GM19351 (cell line): ENCODE measurements around the gene MCTP2.
A peak's percentile ranks its signal among the peaks of the same experiment; 100 is the strongest.

Source experiments
- ATAC-seq: cut with Tn5 transposase; IDR thresholded peaks from one replicate; pipeline ENCODE4 v1.9.1; 2021; ENCODE audit warnings: mild to moderate bottlenecking, moderate library complexity; ENCODE audit not compliant: unreplicated experiment

Gene MCTP2

GRCh38 chr15:94386351-94386750 lies 155.0 kb downstream of the MCTP2 start:
- no peak for ATAC-seq

DNA sequence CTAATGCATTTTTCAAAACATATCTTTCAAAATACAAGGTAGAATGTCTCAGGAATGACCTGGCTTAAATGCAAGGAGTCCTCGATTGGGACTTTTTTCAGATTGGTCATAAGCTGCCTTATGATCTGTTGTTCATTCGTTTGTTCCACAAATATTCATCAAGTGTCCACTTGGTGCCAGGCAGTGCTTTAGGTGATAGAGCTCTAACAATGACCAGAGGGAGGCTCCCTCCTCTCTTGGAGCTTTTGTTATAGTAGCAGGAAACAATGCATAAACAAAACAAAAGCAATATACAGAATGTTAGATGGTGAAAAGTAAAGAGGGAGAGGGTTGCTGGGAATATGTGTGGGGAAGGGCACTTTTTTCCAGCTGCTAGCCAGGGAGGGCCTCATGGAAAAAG lies 156.1 kb downstream of the MCTP2 start:
- ATAC-seq: no peak

DNA sequence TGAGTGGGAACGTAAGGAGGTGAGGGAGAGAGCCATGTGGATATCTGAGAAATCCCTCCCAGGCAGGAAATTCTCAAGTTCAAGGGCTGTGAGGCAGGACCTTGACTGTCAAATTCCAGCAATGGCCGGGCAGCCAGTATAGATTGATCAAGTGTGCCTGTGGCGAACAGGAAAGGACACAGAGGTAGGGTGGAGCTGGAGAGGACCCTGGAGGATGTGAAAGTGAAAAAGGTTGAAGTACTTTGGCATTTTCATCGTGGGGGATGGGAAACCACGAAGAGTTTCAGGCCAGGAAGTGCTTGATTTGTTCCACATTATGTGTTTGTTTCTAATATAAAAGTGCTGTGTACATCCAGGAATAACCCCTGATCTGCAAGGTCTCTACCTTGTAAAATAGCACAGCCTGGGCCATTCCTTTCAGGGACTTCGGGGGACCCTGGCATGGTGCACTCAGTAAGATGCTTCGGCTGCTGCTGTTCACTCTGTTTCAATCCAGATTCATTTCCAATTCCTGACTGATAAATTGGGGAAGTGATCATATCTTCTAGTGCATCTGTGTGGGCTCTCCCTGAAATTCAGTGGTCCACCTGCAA lies 156.6 kb downstream of the MCTP2 start:
- ATAC-seq: no peak

DNA sequence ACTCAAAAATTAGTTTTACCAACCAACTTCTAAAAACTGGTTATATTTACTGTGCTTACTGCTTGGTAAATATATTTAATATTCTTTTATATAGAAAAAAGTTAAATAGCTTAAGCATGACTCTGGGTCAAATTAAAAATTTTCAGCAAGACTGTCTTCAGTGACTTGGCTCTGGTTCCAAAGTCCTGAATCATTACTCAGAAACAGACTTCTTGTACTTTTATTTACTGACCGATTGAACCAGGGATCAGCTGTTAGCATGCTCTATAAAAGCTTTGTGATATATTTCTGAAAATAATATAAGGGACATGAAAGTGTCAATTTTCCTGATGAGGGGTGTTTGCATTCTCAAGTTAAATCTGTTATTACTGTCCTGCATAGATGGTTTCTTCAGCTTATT lies 164.3 kb downstream of the MCTP2 start:
- ATAC-seq: no peak

DNA sequence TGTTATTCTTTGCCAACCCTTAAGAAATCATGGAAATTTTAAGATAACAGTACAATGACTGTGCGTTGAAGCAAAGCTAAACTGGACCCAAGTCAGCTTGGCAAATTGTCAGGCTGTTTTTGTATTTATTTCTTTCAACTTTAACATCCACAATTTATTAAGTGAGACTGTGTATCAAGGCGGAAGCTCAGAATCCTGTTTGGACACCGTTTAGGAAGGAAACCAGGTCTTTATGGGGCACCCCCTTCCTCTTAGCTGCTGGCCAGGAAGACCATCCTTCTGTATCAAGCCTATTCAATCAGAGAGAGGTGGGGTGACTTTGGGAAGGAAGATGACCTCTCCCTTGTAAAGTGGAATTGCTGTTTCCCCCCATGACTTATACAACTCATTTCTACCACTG lies 166.0 kb downstream of the MCTP2 start:
- ATAC-seq: no peak

DNA sequence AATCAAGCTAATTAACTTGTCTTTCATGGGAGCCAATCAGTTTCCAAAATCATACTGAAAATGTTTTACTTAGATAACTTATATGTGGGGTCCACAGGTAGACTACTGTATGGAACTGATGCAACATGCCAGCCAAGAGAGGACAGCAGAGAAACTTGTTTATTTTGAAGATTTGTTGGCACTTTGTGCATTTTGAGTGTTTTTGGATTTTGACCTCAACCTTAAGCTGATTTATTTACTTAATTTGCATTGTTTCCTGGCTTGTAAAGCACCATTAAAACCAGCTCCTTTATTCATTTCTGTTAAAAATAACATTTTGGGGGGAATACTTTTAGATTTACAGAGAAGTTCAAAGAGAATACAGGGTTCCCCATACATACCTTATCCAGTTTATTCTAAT lies 166.6 kb downstream of the MCTP2 start:
- no peak for ATAC-seq

DNA sequence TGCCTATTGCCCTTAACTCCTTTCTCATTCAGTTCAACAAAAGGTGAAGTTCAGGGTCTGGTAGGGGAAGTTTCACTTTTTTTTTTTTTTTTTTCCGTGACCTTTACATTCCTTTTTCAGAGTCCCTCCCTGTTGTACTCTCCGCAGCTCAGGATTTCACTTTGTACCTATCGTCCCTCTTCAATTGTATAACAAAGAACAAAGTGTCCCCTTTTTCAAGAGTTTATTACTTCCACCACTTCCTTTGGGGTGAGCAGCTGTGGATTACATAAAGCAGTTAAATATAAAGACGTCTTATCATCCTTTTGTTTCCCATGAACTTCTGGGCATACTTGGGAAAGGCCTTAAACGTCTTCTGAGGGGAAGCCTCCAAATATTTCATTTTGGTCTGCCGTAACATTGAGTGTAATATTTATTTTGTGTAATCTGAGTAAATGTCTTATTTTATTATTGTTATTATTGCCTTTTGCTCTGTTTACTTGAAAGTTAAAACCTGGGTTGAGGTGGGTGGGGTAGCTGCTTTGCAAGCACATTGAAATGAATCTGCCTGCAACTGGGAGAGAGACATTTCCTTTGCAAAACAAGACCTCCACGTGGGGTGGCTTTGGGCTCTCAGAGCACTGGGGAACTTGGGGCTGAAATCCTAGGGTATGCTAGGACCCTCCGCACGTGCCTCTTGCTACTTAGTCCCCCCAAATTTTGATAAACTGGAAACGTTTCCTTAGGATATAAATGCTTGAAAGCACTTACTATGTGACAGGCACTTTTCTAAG lies 169.4 kb downstream of the MCTP2 start:
- ATAC-seq: no peak

DNA sequence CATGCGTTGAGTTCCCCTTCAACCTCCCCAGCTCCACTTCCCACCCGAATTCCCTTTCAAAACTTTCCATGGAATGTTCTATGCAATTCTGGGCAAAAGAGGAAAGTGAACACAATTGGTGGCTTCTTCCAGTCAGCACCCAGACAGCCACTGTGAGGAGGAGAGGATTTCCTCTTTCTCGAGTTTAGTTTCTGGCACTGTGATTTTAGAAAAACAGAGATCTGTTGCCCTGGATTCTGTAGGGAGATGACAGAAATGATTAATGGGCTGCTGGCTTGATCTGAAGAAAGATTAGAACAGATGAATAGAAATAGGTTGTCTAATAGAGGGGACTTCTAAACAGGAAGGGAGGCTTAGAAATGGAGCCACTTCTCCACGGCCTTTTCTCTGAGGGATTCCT lies 172.0 kb downstream of the MCTP2 start:
- no peak for ATAC-seq

DNA sequence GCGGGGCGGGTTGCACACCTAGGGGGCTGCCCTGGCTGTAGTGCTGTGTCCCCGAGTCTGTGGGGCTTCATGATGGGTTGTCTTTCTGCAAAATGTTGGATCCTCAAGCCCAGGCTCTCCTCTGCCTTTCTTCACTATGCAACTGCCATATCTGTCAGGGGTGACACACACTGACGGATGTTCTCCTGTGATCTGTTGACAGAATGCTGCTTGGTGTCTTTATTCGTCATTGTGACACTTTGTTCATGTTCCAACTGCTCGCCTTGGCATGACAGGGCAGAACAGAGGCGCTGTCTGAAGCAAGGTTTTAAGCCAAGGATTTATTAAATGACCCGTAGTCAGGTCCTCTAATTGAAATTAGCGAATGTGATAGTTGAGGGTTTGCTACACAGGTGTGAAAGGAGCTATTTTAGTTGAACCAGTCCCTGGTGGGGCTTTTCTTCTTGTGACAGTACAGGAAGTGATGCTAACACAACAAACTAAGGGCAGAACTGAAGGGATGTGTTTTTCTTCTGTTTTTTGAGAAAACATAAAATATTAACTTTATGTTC lies 173.4 kb downstream of the MCTP2 start:
- ATAC-seq: no peak

- no peak for ATAC-seq
Observed at GRCh38 chr15:94411285-94411684, 179.9 kb downstream of the MCTP2 start.

DNA sequence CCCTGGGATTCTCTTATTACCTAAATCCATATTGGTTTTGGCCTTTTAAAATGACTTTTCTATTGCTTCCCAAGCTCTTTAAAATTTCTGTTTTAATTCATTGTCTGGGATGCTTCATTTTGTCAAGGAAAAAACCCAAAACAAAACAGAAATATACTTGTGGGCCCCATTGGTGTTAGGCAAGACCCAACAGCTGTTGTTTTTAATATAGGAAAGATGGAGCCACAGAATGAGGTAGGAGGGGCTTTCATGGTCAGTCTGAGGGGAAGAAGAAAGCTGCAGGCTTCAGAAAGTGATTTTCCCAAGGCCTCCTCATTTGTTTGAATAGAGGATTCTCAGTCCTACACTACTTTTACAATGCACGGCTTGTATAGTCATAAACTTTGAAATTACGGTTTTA lies 180.5 kb downstream of the MCTP2 start:
- ATAC-seq: no peak

- ATAC-seq: peak; percentile 77
Observed at GRCh38 chr15:94412979-94413746, 181.8 kb downstream of the MCTP2 start.

GRCh38 chr15:94414916-94415315 lies 183.6 kb downstream of the MCTP2 start:
- ATAC-seq: no peak

- no peak for ATAC-seq
Observed at GRCh38 chr15:94416267-94416666, 184.9 kb downstream of the MCTP2 start.

DNA sequence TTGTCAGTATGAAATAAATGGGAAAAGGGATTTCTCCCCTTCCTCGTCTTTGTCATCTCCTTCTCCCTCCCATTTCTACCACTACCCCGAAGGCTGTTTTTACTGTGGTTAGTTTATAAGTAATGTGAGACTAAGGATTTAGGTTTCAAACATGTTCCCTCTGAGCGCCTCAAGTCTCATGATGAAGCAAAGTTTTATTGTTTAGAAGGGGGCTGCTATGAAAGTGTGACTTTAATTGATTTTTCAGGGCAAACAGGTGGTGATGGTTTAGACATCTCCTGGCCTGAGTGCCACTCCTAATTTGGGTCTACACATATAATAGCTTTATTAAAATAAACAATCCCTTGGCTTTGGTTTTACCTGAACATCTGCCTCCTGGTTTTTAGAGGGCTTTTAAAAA lies 185.5 kb downstream of the MCTP2 start:
- ATAC-seq: no peak

GRCh38 chr15:94417501-94418293 lies 186.3 kb downstream of the MCTP2 start:
- no peak for ATAC-seq

- ATAC-seq: no peak
Observed at GRCh38 chr15:94421706-94422105, 190.3 kb downstream of the MCTP2 start.

DNA sequence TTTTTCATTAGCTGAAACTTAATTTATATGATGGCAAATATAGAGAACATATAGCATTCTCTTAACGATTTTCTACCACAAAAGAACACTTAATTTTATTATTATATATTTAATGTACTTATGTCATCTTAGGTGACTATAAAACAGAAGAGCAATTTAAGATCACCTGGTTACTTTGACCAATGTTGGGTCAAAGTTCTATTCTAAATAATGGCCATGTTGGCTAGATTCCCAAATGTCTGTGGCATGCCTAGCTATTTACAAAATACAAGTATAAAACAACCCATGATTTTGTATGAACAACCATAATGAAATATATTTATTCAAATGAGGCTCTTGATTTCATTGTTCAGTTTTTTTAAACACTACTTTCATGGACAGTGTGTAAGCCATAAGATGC lies 200.9 kb downstream of the MCTP2 start:
- no peak for ATAC-seq

DNA sequence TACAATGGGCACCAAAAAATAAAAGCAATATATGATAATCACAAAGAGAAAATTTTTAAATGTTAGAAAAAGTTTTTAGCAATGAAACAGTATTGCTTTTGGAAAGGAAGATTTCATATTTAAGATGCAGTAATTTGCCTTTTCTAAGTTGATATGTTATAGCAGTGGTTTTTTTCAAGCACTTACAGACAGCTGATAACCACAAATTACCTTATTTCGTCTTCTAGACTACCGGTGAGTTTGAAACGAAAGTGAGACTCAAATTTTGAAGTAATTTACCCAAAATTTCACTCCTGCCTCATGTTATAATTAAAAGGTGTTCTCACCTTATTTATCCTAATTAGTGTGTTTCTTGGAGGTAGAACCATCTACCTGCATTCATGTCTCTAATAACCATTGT lies 207.8 kb downstream of the MCTP2 start:
- ATAC-seq: no peak

DNA sequence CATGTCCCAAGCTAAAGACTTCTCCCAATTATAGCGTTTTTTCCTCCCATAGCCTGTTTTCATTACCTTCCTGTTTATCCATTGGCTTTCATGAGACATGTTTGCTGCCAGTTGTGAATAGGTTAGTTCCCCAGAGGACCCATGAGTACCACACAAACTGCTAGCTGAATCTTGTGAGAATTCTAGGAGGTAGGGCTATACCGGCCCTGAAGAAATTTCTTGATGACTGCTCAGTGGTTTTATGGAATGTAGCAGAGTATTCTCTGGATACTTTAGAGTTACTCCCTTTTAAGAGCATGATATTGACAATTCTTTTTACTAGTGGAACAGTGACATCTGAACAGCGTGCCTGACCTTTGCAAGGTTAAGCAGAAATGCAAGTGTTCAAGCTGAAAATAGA lies 210.4 kb downstream of the MCTP2 start:
- no peak for ATAC-seq

GRCh38 chr15:94442480-94442879 lies 211.1 kb downstream of the MCTP2 start:
- ATAC-seq: no peak
